Endothelial cell of umbilical vein (primary cell): ENCODE results near the gene PRKCB.
"Not testable (repeated sequence)": the region's sequence is repeated elsewhere in the genome, so short reads cannot be mapped to it uniquely, and the experiment has no call there.

Experiments
- CTCF ChIP-seq, 2 donors: IDR thresholded peaks; 1 replicate in 1 of 2; 2 replicates in 1 of 2; pipeline ENCODE4 v1.5.1; 2011; ENCODE audit warnings: low read length in 2 of 2, mild to moderate bottlenecking in 2 of 2, moderate library complexity in 2 of 2, control low read depth in 1 of 2, inconsistent platforms in 1 of 2, low read depth in 1 of 2; ENCODE audit not compliant: insufficient read depth in 1 of 2; ENCODE audit errors: extremely low read depth in 1 of 2
- JUN ChIP-seq: IDR thresholded peaks from 2 replicates; pipeline ENCODE4 v1.6.1; 2011; ENCODE audit warnings: borderline replicate concordance, low read depth; ENCODE audit not compliant: insufficient read length, insufficient read depth
- POLR2A ChIP-seq: IDR thresholded peaks from 2 replicates; pipeline ENCODE4 v1.6.1; 2012; ENCODE audit warnings: low read depth, mild to moderate bottlenecking, control low read depth, low read length
- POLR2AphosphoS5 ChIP-seq: IDR thresholded peaks from 2 replicates; pipeline ENCODE4 v1.6.1; 2012; ENCODE audit warnings: low read depth, mild to moderate bottlenecking, control low read depth, low read length, moderate library complexity; ENCODE audit not compliant: insufficient read depth

GRCh38 chr16:23933650-23934049, 97.9 kb downstream of the PRKCB start:
- not testable (repeated sequence) for TF ChIP-seq CTCF (IDR thresholded peaks at IDR 0.05; ENCODE audit: extremely low read depth in 1 of 2, insufficient read depth in 1 of 2, low read depth in 1 of 2, low read length in 2 of 2); POLR2AphosphoS5; POLR2A; JUN
